Measurements from ENCODE around the gene ASCC1.

DNA sequence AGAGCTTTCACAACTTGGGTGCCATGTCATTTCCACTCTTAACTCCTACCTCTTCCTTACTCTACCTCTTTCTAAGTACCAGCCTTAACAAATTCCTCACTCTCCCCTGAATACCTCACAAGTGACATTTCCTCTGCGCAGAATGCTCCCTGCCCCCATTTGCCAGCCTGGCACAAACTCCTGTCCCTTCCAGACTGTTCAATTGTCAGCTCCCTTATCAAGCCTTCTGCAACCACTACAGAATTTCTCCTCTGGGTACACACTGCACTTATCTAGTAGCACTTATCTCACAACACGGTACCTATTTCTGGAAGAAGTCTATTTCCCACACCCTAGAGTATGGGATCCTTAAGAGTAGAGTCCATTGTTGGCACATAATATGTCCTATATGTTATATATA, 39.4 kb downstream of the ASCC1 start:
- TF ChIP-seq EZH2 (optimal IDR thresholded peaks at IDR 0.05; ENCODE audit: low read depth, low read length) (no peak), EZH2phosphoT487 (IDR thresholded peaks at IDR 0.05; ENCODE audit: low read length) (no peak)
- TF ChIP-seq, protein P1, sequence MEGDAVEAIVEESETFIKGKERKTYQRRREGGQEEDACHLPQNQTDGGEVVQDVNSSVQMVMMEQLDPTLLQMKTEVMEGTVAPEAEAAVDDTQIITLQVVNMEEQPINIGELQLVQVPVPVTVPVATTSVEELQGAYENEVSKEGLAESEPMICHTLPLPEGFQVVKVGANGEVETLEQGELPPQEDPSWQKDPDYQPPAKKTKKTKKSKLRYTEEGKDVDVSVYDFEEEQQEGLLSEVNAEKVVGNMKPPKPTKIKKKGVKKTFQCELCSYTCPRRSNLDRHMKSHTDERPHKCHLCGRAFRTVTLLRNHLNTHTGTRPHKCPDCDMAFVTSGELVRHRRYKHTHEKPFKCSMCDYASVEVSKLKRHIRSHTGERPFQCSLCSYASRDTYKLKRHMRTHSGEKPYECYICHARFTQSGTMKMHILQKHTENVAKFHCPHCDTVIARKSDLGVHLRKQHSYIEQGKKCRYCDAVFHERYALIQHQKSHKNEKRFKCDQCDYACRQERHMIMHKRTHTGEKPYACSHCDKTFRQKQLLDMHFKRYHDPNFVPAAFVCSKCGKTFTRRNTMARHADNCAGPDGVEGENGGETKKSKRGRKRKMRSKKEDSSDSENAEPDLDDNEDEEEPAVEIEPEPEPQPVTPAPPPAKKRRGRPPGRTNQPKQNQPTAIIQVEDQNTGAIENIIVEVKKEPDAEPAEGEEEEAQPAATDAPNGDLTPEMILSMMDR (IDR thresholded peaks at IDR 0.05; ENCODE audit: low read length) = no peak
